IPS DF 6.9 (cell line): ENCODE data around the gene GPR22.

ENCODE experiments used
- DNase-seq: peaks from one replicate; pipeline ENCODE4 v3.0.0-alpha.2; 2013; ENCODE audit warnings: low read depth, low spot score
- H3K27ac ChIP-seq: one replicate; pipeline ENCODE4 v1.5.1; 2013; ENCODE audit warnings: low read length, control low read depth
- H3K27me3 ChIP-seq: 2 replicates; pipeline ENCODE4 v1.6.1; 2013; ENCODE audit warnings: mild to moderate bottlenecking, low read length; ENCODE audit not compliant: control insufficient read depth, insufficient read depth
- H3K36me3 ChIP-seq: 2 replicates; pipeline ENCODE4 v1.6.1; 2013; ENCODE audit warnings: low read length; ENCODE audit not compliant: control insufficient read depth, insufficient read depth
- H3K4me1 ChIP-seq: 2 replicates; pipeline ENCODE4 v1.6.1; 2013; ENCODE audit warnings: low read length; ENCODE audit not compliant: control insufficient read depth, insufficient read depth
- H3K4me3 ChIP-seq: 2 replicates; pipeline ENCODE4 v1.5.1; 2013; ENCODE audit warnings: mild to moderate bottlenecking, low read length
- H3K9me3 ChIP-seq: 2 replicates; pipeline ENCODE4 v1.6.1; 2013; ENCODE audit warnings: low read length, inconsistent platforms; ENCODE audit not compliant: control insufficient read depth, insufficient read depth
- WGBS: extraction: QIAGEN DNeasy Blood & Tissue Kit; methylation state at CpG from one replicate; pipeline ENCODE4 v1.1.7; 2013; ENCODE audit warnings: mixed read lengths, missing lambda C conversion rate; ENCODE audit not compliant: insufficient read length, insufficient coverage; 5-methylcytosine and 5-hydroxymethylcytosine counted together

The GPR22 gene

GRCh38 chr7:107450970-107451369 is 18.9 kb upstream of the GPR22 start:
- no peak for DNase-seq
- no CpG with 5 or more reads among the region's 1 CpG for WGBS
- Histone ChIP-seq H3K27me3 (no peaks in the 10 kb centered on the region), H3K36me3 (no peaks in the 10 kb centered on the region), H3K27ac (no peak overlapping the region), H3K4me3 (no peak overlapping the region), H3K9me3 (no peaks in the 10 kb centered on the region), H3K4me1 (no peaks in the 10 kb centered on the region)

- WGBS: no CpG with 5 or more reads among the region's 1 CpG
- H3K36me3 ChIP-seq: no peaks in the 10 kb centered on the region
- DNase-seq: no peak
- no peaks in the 10 kb centered on the region for H3K9me3 ChIP-seq
- H3K4me1 ChIP-seq: no peaks in the 10 kb centered on the region
- H3K27me3 ChIP-seq: no peaks in the 10 kb centered on the region
- H3K4me3 ChIP-seq: no peak overlapping the region
- H3K27ac ChIP-seq: no peak overlapping the region
These were observed 16.5 kb upstream of the GPR22 start for GRCh38 chr7:107453388-107453787.

DNA sequence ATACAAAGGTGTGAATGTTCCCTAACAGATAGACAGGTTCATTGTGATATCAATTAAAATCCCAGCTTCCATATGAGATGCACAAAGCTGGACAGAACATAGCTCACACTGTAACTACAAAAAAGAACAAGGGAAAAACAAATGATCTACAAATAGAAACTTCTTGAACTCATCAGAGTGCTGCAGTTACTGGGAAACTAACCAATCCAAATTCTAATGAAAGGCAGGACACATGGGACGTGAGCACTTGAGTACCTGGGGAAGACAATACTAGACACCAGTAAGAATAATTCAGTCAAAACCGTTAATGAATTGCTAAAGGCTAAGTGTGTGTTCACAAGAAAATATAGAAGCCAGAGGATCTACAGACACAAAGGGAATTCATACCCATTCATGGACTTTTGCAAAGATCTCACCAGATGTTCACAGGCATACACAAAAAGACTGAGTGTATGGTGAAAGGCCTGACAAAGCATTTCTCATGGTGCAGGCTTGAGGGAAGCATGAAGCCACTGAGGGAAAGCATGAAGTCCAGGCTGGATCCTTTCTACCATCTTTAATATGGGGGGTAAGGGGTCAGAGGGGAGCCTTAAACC is 7.8 kb upstream of the GPR22 start:
- Histone ChIP-seq H3K27me3 (no peaks in the 10 kb centered on the region), H3K27ac (no peak overlapping the region), H3K9me3 (no peaks in the 10 kb centered on the region), H3K36me3 (no peaks in the 10 kb centered on the region), H3K4me3 (no peak overlapping the region), H3K4me1 (no peaks in the 10 kb centered on the region)
- no peak for DNase-seq
- no CpG with 5 or more reads among the region's 2 CpGs for WGBS

DNA sequence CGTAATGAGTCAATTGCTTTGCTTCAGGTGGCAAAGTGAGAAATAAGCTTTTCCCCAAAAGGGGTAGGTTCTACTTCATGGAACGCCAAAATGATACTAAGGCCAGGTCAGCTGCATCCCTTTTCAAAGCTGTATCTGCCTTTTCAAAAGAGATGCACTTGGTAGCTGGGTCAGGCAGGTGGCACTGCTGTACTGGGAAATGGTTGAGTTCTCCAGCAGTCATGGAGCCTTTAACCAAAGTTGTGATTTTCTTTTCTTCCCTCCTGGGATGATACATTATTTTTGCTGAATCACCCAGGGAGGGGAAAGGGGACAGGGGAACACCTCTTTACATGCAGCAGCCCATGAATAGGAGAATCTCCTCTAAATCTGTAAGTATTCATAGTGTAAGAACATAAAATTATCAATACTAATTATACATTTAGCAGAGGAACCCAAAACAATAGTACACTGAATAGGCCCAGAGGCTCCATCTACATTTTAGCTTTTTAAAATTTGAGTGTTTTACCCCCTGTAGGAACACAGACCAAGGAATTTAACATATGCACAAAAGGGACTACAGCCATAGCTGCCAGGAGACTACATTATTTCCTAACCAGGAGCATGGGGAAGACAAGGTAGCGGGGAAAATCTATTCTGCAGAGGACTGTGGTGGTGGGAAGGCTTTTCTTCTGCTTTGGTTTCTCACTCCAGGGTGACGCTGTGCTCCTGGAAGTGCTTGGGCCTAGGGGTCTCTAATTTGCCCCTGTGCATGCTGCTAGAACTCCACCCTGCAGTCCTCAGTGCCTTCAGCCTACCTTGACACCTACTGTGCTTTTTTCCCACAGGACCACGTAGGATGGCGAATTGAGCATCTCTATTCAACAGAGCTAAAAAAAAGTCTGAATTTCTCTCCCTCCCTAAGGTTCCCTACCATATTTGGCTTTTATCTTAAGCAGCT is 6.4 kb upstream of the GPR22 start:
- Histone ChIP-seq H3K36me3 (no peaks in the 10 kb centered on the region), H3K4me3 (no peak overlapping the region), H3K27me3 (no peaks in the 10 kb centered on the region), H3K9me3 (no peaks in the 10 kb centered on the region), H3K27ac (no peak overlapping the region), H3K4me1 (no peaks in the 10 kb centered on the region)
- DNase-seq: peak; percentile 25
- WGBS: no CpG with 5 or more reads among the region's 6 CpGs

GRCh38 chr7:107464666-107465226 is 5.1 kb upstream of the GPR22 start:
- no CpG with 5 or more reads among the region's 3 CpGs for WGBS

GRCh38 chr7:107467972-107468371 is 1.9 kb upstream of the GPR22 start:
- no peak overlapping the region for H3K27ac ChIP-seq
- no peaks in the 10 kb centered on the region for H3K36me3 ChIP-seq
- no peaks in the 10 kb centered on the region for H3K27me3 ChIP-seq
- DNase-seq: no peak
- H3K9me3 ChIP-seq: no peaks in the 10 kb centered on the region
- no peaks in the 10 kb centered on the region for H3K4me1 ChIP-seq
- no CpG with 5 or more reads among the region's 2 CpGs for WGBS
- H3K4me3 ChIP-seq: no peak overlapping the region

More at GRCh38 chr7:107464666-107465226, 5.1 kb upstream of the GPR22 start:
- no peak overlapping the region for H3K4me3 ChIP-seq
- no peaks in the 10 kb centered on the region for H3K9me3 ChIP-seq
- H3K27me3 ChIP-seq: no peaks in the 10 kb centered on the region
- H3K4me1 ChIP-seq: no peaks in the 10 kb centered on the region
- DNase-seq: no peak
- no peaks in the 10 kb centered on the region for H3K36me3 ChIP-seq
- H3K27ac ChIP-seq: no peak overlapping the region

DNA sequence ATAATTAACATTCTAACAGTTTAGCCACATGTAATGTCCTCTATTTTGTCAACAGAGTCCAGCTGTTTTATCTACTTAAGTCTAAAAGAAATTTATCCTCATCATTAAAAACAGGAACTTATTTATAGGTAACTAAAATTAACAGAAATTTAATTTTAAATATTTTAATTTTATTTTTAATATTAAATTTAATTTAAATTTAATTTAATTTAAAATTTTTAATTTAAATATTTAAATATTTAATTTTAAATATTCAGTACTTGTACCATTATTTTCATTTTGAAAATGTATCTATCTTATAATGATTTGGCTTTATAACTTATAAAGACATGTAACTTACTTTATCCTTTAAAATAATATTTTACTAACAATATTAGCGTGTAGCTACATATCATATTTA is 1.0 kb upstream of the GPR22 start:
- H3K4me3 ChIP-seq: no peak overlapping the region
- no peaks in the 10 kb centered on the region for H3K9me3 ChIP-seq
- no peaks in the 10 kb centered on the region for H3K36me3 ChIP-seq
- no CpG with 5 or more reads among the region's 1 CpG for WGBS
- no peak for DNase-seq
- H3K27me3 ChIP-seq: no peaks in the 10 kb centered on the region
- H3K27ac ChIP-seq: no peak overlapping the region
- H3K4me1 ChIP-seq: no peaks in the 10 kb centered on the region

- Histone ChIP-seq H3K27ac (no peak overlapping the region), H3K27me3 (no peaks in the 10 kb centered on the region), H3K4me1 (no peaks in the 10 kb centered on the region), H3K36me3 (no peaks in the 10 kb centered on the region), H3K9me3 (no peaks in the 10 kb centered on the region), H3K4me3 (no peak overlapping the region)
- WGBS: no CpG with 5 or more reads among the region's 3 CpGs
- DNase-seq: no peak
These were observed 1.6 kb downstream of the GPR22 start for GRCh38 chr7:107471292-107472070.

DNA sequence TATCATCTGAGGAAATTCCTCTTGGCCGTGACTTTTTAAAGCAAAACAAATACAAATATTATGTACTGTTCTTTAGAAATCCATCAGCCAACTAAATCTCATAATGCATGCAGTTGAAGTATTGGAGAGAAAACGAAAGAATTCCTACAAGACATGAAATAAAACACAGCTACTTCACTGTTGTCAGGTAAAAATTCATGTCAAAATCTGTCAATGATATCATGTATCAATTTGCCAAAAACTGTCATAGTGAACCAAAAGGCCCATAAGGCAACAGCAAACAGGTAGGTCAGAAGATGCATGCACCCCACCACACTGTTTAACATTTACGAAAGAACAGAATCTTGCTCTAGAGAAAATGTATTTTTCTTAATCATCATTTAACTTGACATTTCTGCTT is 2.3 kb downstream of the GPR22 start:
- H3K36me3 ChIP-seq: no peaks in the 10 kb centered on the region
- no peak overlapping the region for H3K27ac ChIP-seq
- H3K4me1 ChIP-seq: no peaks in the 10 kb centered on the region
- no peak for DNase-seq
- WGBS: no CpG with 5 or more reads among the region's 3 CpGs
- H3K9me3 ChIP-seq: no peaks in the 10 kb centered on the region
- no peaks in the 10 kb centered on the region for H3K27me3 ChIP-seq
- H3K4me3 ChIP-seq: no peak overlapping the region

DNA sequence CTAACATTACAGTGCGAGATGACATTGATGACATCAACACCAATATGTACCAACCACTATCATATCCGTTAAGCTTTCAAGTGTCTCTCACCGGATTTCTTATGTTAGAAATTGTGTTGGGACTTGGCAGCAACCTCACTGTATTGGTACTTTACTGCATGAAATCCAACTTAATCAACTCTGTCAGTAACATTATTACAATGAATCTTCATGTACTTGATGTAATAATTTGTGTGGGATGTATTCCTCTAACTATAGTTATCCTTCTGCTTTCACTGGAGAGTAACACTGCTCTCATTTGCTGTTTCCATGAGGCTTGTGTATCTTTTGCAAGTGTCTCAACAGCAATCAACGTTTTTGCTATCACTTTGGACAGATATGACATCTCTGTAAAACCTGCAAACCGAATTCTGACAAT is 4.3 kb downstream of the GPR22 start:
- Histone ChIP-seq H3K36me3 (no peaks in the 10 kb centered on the region), H3K4me1 (no peaks in the 10 kb centered on the region), H3K27ac (no peak overlapping the region), H3K9me3 (no peaks in the 10 kb centered on the region), H3K4me3 (no peak overlapping the region), H3K27me3 (no peaks in the 10 kb centered on the region)
- WGBS: no CpG with 5 or more reads among the region's 5 CpGs
- no peak for DNase-seq
